ENCODE data around the gene CCDC88C. TPM values are rescaled to one million over a fixed set of nuclear protein-coding genes. Genes with fewer than 3 reads are reported as not detected.
A peak's percentile ranks its signal among the peaks of the same experiment; 100 is the strongest.
"Not testable (repeated sequence)": the region's sequence is repeated elsewhere in the genome, so short reads cannot be mapped to it uniquely, and the experiment has no call there.

The CCDC88C gene
- total RNA-seq, 1 experiment from 2014 or later, result 29.8 TPM

DNA sequence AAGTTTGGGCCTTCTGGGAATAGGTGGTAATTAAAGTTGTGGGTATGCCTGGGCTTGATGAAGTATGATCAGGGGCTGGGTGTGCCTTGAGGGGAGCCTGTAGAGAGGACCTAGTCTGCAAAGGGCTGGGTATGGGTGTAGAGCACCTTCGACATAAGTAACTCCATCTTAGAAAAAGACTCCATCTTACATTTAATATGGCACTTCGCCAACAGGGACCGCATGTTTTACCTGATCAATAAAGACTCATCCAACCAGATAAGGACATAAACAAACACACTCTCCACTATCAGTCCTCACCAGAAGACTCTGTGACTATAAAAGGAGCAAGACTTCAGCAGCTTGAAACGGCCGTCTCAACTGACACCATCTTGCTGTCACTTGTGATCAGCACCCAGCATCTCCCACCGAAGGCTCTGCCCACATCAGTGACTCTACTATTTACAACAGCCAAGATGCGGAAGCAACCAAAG, 149.6 kb downstream of the CCDC88C start:
- Histone ChIP-seq H3K27me3 (replicated peaks; ENCODE audit: control insufficient read depth, insufficient read depth, low read length) (no peaks in the 10 kb centered on the region), H3K4me1 (0 out of 2 replicates have a peak, but pooled peaks cover 3% of the 10 kb centered on the region), H3K36me3 (ENCODE audit: control insufficient read depth, insufficient read depth, low read length) (no peaks in the 10 kb centered on the region), H3K9me3 (no peaks in the 10 kb centered on the region), H3K4me3 (ENCODE audit: low read depth, low read length) (no peak overlapping the region)
- intact Hi-C loops (cut with micrococcal nuclease; ENCODE audit: unreplicated experiment), result no loop called here
- Mint-ChIP-seq H3K27me3 (ENCODE audit: insufficient read depth, unreplicated experiment) (no peaks in the 10 kb centered on the region), H3K4me1 (ENCODE audit: low read depth, unreplicated experiment) (peaks cover 6% of the 10 kb centered on the region), H3K4me3 (ENCODE audit: unreplicated experiment) (no peak overlapping the region), H3K9me3 (ENCODE audit: unreplicated experiment) (no peaks in the 10 kb centered on the region), H3K36me3 (ENCODE audit: insufficient read depth, unreplicated experiment) (peaks cover 14% of the 10 kb centered on the region), H3K27ac (ENCODE audit: unreplicated experiment) (no peak overlapping the region)
- TF ChIP-seq, protein P1, sequence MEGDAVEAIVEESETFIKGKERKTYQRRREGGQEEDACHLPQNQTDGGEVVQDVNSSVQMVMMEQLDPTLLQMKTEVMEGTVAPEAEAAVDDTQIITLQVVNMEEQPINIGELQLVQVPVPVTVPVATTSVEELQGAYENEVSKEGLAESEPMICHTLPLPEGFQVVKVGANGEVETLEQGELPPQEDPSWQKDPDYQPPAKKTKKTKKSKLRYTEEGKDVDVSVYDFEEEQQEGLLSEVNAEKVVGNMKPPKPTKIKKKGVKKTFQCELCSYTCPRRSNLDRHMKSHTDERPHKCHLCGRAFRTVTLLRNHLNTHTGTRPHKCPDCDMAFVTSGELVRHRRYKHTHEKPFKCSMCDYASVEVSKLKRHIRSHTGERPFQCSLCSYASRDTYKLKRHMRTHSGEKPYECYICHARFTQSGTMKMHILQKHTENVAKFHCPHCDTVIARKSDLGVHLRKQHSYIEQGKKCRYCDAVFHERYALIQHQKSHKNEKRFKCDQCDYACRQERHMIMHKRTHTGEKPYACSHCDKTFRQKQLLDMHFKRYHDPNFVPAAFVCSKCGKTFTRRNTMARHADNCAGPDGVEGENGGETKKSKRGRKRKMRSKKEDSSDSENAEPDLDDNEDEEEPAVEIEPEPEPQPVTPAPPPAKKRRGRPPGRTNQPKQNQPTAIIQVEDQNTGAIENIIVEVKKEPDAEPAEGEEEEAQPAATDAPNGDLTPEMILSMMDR (IDR thresholded peaks at IDR 0.05; ENCODE audit: insufficient read depth in 1 of 2, low read depth in 1 of 2, low read length in 1 of 2, severe bottlenecking in 1 of 2, unreplicated experiment in 1 of 2), result no peak
- no peak for DNase-seq
- ChIA-PET POLR2A (no interaction called here), CTCF (no interaction called here)
- no TSS peak for BruUV-seq (replicated peaks)

DNA sequence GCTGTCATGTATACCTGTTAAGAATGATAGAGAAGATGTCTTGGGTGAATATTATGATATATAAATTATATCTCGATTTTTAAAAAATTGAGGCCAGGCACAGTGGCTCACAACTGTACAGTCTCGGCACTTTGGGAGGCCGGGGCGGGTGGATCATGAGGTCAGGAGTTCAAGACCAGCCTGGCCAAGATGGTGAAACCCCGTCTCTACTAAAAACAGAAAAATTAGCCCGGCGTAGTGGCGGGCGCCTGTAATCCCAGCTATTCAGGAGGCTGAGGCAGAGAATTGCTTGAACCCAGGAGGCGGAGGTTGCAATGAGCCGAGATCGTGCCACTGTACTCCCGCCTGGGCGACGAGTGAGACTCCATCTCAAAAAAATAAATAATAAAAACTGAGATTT, 151.3 kb downstream of the CCDC88C start:
- H3K4me3 ChIP-seq (ENCODE audit: low read depth, low read length); H3K9me3 ChIP-seq; H3K4me1 Mint-ChIP-seq (ENCODE audit: low read depth, unreplicated experiment); H3K4me1 ChIP-seq; BruUV-seq (replicated peaks); H3K4me3 Mint-ChIP-seq (ENCODE audit: unreplicated experiment); H3K27me3 Mint-ChIP-seq (ENCODE audit: insufficient read depth, unreplicated experiment); POLR2A ChIA-PET; H3K9me3 Mint-ChIP-seq (ENCODE audit: unreplicated experiment); H3K27ac Mint-ChIP-seq (ENCODE audit: unreplicated experiment); H3K27me3 ChIP-seq (replicated peaks; ENCODE audit: control insufficient read depth, insufficient read depth, low read length); CTCF ChIA-PET; DNase-seq; H3K36me3 ChIP-seq (ENCODE audit: control insufficient read depth, insufficient read depth, low read length); intact Hi-C loops (cut with micrococcal nuclease; ENCODE audit: unreplicated experiment): not testable (repeated sequence)
- H3K36me3 Mint-ChIP-seq (ENCODE audit: insufficient read depth, unreplicated experiment), result peaks cover 14% of the 10 kb centered on the region

DNA sequence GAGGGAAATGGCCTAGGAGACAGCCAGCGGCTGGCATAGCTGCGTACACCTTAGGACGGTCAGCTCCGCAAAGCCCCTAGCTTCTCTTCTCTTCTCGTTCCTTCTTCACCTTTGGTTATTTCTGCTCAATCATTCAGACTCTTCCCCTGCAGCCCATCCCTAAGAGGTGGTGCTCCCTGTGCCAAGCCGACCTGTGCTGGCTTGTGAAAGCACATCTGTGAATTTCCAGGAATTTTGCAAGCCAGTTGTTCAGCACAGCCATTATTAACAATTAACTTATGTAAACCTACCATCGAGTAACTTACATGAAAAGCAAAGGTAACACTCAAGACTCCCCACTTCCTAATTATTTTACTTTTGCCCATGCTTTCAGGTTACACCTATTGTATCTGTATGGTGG, 152.2 kb downstream of the CCDC88C start:
- Mint-ChIP-seq H3K4me3 (ENCODE audit: unreplicated experiment) (peak overlapping the region; percentile 25), H3K9me3 (ENCODE audit: unreplicated experiment) (no peaks in the 10 kb centered on the region)
- CTCF ChIA-PET, result no interaction called here

More for the DNA sequence above, 152.2 kb downstream of the CCDC88C start:
- Histone ChIP-seq H3K27me3 (replicated peaks; ENCODE audit: control insufficient read depth, insufficient read depth, low read length) (no peaks in the 10 kb centered on the region), H3K36me3 (ENCODE audit: control insufficient read depth, insufficient read depth, low read length) (no peaks in the 10 kb centered on the region), H3K9me3 (no peaks in the 10 kb centered on the region), H3K4me3 (ENCODE audit: low read depth, low read length) (no peak overlapping the region), H3K4me1 (0 out of 2 replicates have a peak, but pooled peaks cover 3% of the 10 kb centered on the region)
- DNase-seq, result no peak
- Mint-ChIP-seq H3K4me1 (ENCODE audit: low read depth, unreplicated experiment) (peaks cover 6% of the 10 kb centered on the region), H3K36me3 (ENCODE audit: insufficient read depth, unreplicated experiment) (peaks cover 14% of the 10 kb centered on the region), H3K27me3 (ENCODE audit: insufficient read depth, unreplicated experiment) (no peaks in the 10 kb centered on the region), H3K27ac (ENCODE audit: unreplicated experiment) (peak overlapping the region; percentile 14)
- TF ChIP-seq, protein P1 (IDR thresholded peaks at IDR 0.05; ENCODE audit: insufficient read depth in 1 of 2, low read depth in 1 of 2, low read length in 1 of 2, severe bottlenecking in 1 of 2, unreplicated experiment in 1 of 2), result no peak
- no TSS peak for BruUV-seq (replicated peaks)
- POLR2A ChIA-PET, result no interaction called here
- intact Hi-C loops (cut with micrococcal nuclease; ENCODE audit: unreplicated experiment), result no loop called here
